ENCODE results near the gene RNU2-1.
"Not testable (repeated sequence)": the region's sequence is repeated elsewhere in the genome, so short reads cannot be mapped to it uniquely, and the experiment has no call there.

Gene RNU2-1

DNA sequence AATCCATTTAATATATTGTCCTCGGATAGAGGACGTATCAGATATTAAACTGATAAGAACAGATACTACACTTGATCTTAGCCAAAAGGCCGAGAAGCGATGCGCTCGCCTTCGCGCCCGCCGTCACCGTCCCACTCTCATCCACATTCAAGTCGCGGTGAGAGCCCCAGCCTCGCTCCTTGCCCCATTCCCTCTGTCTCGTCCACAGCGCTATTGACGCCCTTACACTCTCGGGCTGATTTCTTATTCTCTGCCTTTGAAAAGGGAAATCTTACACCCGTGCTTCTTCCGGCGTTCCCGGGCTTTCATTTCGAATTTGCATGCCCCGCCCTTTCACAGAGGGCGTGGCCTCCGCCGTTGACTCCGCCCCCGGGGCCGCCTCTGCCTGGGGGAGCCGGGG lies at the start of gene RNU2-1:
RNU2-1 (minus strand) TSS at position 101 of the 400 bp plus-strand sequence.
- DNase-seq: not testable (repeated sequence)

DNA sequence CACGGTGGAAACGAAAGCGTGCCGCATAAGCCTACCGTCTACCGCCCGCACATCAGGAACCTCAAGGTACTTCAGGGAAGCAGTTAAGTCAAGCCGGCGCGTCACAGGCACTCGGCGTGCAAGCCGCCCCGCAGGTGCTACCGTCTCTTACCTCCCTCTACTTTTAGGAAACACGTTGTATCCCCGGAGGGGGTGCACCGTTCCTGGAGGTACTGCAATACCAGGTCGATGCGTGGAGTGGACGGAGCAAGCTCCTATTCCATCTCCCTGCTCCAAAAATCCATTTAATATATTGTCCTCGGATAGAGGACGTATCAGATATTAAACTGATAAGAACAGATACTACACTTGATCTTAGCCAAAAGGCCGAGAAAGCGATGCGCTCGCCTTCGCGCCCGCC lies 39.1 kb upstream of the RNU2-1 start:
- DNase-seq: not testable (repeated sequence)

GRCh38 chr17:43272483-43272882 lies 38.7 kb upstream of the RNU2-1 start:
- DNase-seq: peak; percentile 84

GRCh38 chr17:43270552-43271504 lies 37.1 kb upstream of the RNU2-1 start:
- DNase-seq: not testable (repeated sequence)

GRCh38 chr17:43246456-43246855 lies 12.7 kb upstream of the RNU2-1 start:
- DNase-seq: not testable (repeated sequence)

GRCh38 chr17:43240596-43241352 lies 7.0 kb upstream of the RNU2-1 start:
- DNase-seq: not testable (repeated sequence)

GRCh38 chr17:43239597-43239996 lies 5.8 kb upstream of the RNU2-1 start:
- DNase-seq: not testable (repeated sequence)

GRCh38 chr17:43233263-43233662 lies 514 bp downstream of the RNU2-1 start:
- peak; percentile 54 for DNase-seq

DNA sequence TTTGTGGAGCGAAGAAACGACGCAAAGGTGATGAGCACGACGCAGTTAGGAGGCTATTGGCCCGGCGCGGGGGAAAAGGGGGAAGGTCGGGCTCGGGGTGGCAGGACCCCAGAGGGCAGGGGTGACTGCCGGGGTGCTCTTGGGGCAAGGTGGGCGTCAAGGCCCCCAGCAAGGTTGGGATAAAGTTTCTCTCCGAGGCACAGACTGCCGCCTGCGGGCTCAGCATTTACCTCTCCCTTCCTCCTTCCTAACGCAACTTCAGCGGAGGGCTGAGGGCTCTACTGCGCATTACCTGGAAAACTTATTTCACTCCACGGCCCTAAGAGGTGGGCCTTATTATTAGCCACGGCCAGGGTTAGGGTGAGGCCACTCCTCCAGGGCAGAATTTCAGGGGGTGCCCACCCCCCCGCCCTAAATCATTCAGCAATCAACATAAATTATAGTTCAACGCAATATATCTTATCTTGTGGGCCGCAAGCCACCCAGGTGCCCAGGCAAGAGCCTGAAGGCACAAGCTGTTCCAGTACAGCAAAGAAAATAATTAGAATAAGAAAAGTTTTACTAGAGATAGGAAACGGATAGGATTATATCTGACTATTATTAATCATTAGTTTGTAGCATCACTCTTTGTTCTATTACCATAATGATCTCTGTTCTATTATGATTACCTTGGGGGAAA lies 1.6 kb downstream of the RNU2-1 start:
- DNase-seq: peak; percentile 30

DNA sequence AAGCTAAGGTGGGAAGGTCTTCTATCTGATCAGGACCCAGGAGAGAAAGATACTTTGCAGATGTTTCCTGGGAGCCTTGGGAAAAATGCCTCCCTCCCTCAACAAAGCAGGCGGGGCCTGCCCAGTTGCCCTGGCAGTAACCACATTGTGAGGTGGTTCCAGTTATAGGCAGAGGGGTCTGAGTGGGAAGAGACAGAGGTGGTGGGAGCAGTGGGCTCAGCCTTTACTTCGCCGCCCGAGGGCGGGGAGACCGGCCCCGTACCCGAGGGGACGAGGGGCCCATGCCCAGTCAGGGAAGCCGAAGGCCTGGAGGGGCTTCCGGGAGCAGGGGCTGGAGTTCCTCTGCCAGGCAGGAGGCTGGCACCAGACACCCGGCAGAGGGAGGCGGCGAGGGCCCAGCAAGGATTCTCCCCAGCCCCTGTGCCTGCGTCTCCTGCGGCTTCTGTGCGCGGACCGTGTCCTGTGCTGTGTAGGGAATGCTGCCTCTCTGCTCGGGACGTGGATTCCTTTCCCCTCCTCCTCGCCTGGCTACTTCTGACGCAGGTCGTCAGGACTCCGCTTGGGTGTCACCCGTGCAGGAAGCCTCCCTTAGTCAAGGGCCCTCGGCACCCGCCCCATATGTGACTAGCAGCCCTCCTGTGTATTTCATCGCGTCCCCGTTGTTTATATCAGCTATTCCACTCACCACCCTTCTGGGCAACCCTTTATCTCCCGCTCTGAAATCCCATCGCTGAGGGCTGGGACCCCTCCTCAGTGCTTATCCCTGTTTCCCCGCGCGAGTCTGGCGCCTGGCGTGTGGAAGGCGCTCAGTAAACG lies 2.4 kb downstream of the RNU2-1 start:
- not testable (repeated sequence) for DNase-seq

- not testable (repeated sequence) for DNase-seq
Measured at GRCh38 chr17:43228020-43228782, 5.6 kb downstream of the RNU2-1 start, which contains the start of gene CCDC200. TSS of gene CCDC200 (minus strand) at chr17:43228623. CDS start at chr17:43228554, 69 bp downstream.

GRCh38 chr17:43226393-43226792 lies 7.4 kb downstream of the RNU2-1 start:
- no peak for DNase-seq

GRCh38 chr17:43224146-43224705 lies 9.6 kb downstream of the RNU2-1 start:
- DNase-seq: no peak

- no peak for DNase-seq
Measured at GRCh38 chr17:43220511-43221125, 13.2 kb downstream of the RNU2-1 start.

DNA sequence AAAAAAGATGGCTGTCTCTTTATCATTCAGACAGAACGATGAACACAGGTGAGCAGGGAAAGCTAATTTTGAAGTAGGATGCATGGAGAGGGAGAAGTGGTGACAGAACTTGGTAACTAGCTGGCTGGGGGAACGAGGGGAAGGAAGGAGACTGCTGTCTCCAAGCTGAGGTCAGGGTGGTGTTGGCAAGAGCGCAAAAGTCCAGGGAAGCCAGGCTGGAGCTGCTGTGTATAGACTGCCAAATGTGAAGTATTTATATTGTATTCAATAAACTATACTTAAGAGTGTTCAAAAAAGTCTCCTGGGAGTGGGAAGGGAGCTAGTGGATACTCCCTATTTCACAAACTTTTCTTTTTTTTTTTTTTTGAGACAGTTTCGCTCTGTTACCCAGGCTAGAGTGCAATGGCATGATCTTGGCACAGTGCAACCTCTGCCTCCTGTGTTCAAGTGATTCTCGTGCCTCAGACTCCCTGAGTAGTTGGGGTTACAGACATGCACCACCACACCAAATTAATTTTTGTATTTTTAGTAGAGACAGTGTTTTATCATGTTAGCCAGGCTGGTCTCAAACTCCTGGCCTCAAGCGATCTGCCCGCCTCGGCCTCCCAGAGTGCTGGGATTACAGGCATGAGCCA lies 13.9 kb downstream of the RNU2-1 start:
- DNase-seq: no peak

DNA sequence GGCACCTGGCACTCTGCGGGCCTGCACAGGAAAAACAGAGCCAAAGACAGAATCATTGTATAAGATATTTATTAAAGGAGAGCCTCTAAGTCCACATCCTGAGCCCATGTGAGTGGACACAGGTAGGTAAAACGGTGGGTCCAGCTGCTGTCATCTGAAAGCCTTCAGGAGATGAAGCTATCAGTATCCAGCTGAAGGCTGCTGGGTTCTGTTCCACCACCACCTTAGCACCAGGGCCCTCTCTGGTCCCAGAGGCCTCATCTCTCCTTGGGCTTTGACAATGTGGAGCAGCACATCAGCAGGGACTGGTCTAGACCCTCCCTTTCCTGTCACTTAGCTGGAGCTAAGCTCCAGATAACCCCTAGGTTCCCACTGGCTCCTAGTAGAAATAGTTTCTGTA lies 14.8 kb downstream of the RNU2-1 start:
- DNase-seq: no peak

- DNase-seq: no peak
Measured at GRCh38 chr17:43217614-43218087, 16.1 kb downstream of the RNU2-1 start.

DNA sequence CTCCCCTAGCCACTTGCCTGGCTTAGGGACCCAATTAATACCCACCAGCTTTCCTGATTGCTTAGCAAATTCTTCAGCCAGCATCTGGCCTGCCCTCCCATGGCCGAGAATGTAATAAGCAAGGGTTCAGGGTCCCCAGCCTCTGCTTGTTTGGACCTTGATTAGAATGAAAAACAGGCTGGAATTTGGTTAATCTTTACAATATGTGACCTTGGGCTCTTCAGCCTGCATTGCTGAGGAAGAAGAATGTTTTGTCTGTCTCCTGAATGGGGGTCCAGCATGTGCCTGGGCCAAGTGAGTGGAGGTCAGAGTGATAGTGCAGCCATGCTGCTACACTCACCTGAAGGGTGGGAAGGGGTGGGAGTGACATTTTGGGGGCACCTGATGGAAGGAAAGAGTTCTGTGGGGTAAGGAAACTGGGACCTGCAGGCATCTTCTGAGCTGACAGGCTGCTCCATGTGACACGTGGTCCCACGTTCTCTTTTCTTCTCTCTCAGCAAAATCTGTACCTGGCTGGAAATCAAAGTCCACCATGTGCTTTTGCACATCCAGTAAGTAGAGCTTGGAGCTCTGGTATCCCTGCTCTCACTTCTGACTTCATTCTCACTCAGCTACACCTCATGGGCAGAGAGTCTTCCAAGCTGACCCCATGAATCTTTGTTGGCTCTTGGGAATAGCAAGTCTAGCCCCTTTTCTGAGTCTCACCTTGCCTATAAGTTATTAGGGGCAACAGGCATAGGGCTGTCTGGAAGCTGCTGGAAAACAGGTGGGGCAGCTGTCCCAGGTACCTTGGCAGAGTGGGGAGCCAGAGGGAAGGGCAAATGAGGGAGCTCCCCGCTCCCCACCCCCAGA lies 16.8 kb downstream of the RNU2-1 start:
- DNase-seq: no peak

DNA sequence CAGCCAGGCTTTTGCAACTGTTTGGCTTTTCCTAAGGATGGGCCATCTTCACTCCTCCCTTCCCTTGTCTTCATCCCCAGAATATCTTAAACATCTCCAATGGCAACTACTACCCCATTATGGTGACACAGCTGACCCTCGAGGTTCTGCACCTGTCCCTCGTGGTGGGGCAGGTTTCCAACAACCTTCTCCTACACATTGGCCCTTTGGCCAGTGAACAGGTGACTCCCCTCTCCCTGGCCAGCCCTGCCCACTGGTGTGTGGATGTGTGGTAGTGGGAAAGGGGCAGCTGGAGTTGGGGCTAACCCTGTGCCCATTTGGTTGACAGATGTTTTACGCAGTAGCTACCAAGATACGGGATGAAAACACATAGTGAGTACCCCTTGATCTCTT lies 17.4 kb downstream of the RNU2-1 start:
- DNase-seq: no peak

Measured in activated CD4-positive, alpha-beta T cell treated with anti-CD3 and anti-CD28 coated beads, Interleukin-10, Interleukin-2, amounts not matched to agents 100 ng/mL and 50 ng/mL, durations not matched to agents 16 hours and 8 hours (primary cell).